ENCODE measurements around the gene ARHGAP32.

DNA sequence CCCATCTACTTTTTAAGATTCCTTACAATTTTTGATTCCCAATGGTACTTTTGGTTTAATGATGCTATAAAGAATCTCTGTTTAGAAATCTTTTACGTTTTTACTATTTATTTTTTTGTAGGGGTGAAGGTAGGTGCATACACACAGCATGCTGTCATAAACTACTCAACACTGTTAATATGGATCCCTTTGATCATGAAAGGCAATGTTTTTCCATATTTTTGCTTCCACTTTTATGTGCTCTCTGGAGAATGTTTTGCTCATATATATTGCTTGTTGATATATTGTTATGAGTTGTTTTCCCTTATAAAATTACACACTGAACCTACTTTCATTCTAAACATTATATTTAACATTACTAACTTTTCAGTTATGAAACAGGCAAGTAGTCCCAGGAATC, 125.9 kb downstream of the ARHGAP32 start:
- TF ChIP-seq POLR2A (IDR thresholded peaks at IDR 0.05; ENCODE audit: low read length) (no peak), GATA1 (IDR thresholded peaks at IDR 0.05; ENCODE audit: low read depth, low read length) (no peak)

Measured in erythroblast (primary cell).